Tibial nerve (tissue), 4 donors: ENCODE results near the gene EYA2. TPM values are rescaled to one million over a fixed set of nuclear protein-coding genes. Genes with fewer than 3 reads are reported as not detected.

ENCODE experiments used
- DNase-seq, 2 donors: peaks; one replicate each; pipeline ENCODE4 v3.0.0-alpha.2; 2019; ENCODE audit warnings: low spot score in 2 of 2
- H3K27ac ChIP-seq, 4 donors: fragments of 200-600 bp; sonication (generic) in 3 of 4; one replicate each; pipeline ENCODE4 v1.5.1; 2017 to 2019; ENCODE audit warnings: mild to moderate bottlenecking in 1 of 4
- H3K27me3 ChIP-seq, 2 donors: fragments of 200-600 bp; sonication (generic) in 1 of 2; one replicate each; pipeline versions ENCODE4 v1.5.1 to v1.6.0; 2017 to 2019
- H3K36me3 ChIP-seq, 3 donors: fragments of 200-600 bp; sonication (generic); one replicate each; pipeline ENCODE4 v1.5.1; 2018 to 2019
- H3K4me1 ChIP-seq, 4 donors: fragments of 200-600 bp; sonication (generic) in 3 of 4; one replicate each; pipeline ENCODE4 v1.5.1; 2017 to 2019
- H3K4me3 ChIP-seq, 4 donors: fragments of 200-600 bp; sonication (generic) in 3 of 4; one replicate each; pipeline ENCODE4 v1.5.1; 2017 to 2019; ENCODE audit warnings: mild to moderate bottlenecking in 1 of 4, moderate library complexity in 1 of 4
- H3K9me3 ChIP-seq, 4 donors: fragments of 200-600 bp; sonication (generic) in 3 of 4; one replicate each; pipeline ENCODE4 v1.5.1; 2017 to 2019
- CTCF ChIP-seq, 5 experiments: fragments of 200-600 bp in 3 of 5; fragments of 450-650 bp in 2 of 5; sonication (generic) in 3 of 5; IDR thresholded peaks; one replicate each; pipeline ENCODE4 v1.5.1; 2016 to 2019; ENCODE audit warnings: antibody characterized with exemption in 5 of 5, mild to moderate bottlenecking in 3 of 5, moderate library complexity in 2 of 5
- EP300 ChIP-seq, 2 donors: sonication (generic); formaldehyde crosslinking; IDR thresholded peaks; one replicate each; pipeline ENCODE4 v1.6.1; 2017; ENCODE audit warnings: antibody characterized with exemption in 2 of 2, mild to moderate bottlenecking in 1 of 2
- POLR2A ChIP-seq, 2 donors: fragments of 450-650 bp; IDR thresholded peaks; one replicate each; pipeline ENCODE4 v1.6.1; 2017; ENCODE audit warnings: antibody characterized with exemption in 2 of 2, mild to moderate bottlenecking in 2 of 2, moderate library complexity in 2 of 2
- WGBS, 2 donors: methylation state at CpG; one replicate each; pipeline ENCODE4 v1.1.5; 2018; 5-methylcytosine and 5-hydroxymethylcytosine counted together
- total RNA-seq, 4 donors: library from RNA; depleted of rRNA; stranded (reverse); fragments of >200 nt; gene quantifications; one replicate each; pipeline ENCODE4 v1.1.0, GENCODE V29; 2016

The EYA2 gene
- total RNA-seq, 4 donors from 2014 or later: 13.8 to 25.5 (median 20.2) TPM

GRCh38 chr20:46998477-46999240 lies 104.0 kb downstream of the EYA2 start:
- no peak for DNase-seq
- 50 to 53% methylated on average over 6 of the region's 6 CpGs for WGBS, 2 donors
- TF ChIP-seq EP300 (IDR thresholded peaks at IDR 0.05) (no peak), CTCF (IDR thresholded peaks at IDR 0.05) (no peak), POLR2A (IDR thresholded peaks at IDR 0.05) (no peak)
- Histone ChIP-seq H3K36me3 (peaks cover 0 to 39% (median 0%) of the 10 kb centered on the region in 3 donors), H3K9me3 (peaks cover 0 to under 1% (median 0%) of the 10 kb centered on the region in 4 donors), H3K4me1 (no peaks in the 10 kb centered on the region), H3K27me3 (no peaks in the 10 kb centered on the region), H3K4me3 (no peak overlapping the region), H3K27ac (no peak overlapping the region)

- no peak for DNase-seq
- no peak for TF ChIP-seq CTCF (IDR thresholded peaks at IDR 0.05)
- no peak for TF ChIP-seq EP300 (IDR thresholded peaks at IDR 0.05)
- no peak for TF ChIP-seq POLR2A (IDR thresholded peaks at IDR 0.05)
- Histone ChIP-seq H3K36me3 (peaks cover 0 to 51% (median 0%) of the 10 kb centered on the region in 3 donors), H3K27me3 (no peaks in the 10 kb centered on the region), H3K4me1 (no peaks in the 10 kb centered on the region), H3K27ac (no peak overlapping the region), H3K4me3 (no peak overlapping the region), H3K9me3 (peaks cover 0 to 13% (median 0%) of the 10 kb centered on the region in 4 donors)
- 77 to 87% methylated on average over 11 of the region's 11 CpGs for WGBS, 2 donors
Measured at GRCh38 chr20:46999801-47000465, 105.3 kb downstream of the EYA2 start.

GRCh38 chr20:47003223-47003622 lies 108.6 kb downstream of the EYA2 start:
- H3K4me1 ChIP-seq: no peaks in the 10 kb centered on the region
- no peak for DNase-seq
- H3K4me3 ChIP-seq: no peak overlapping the region
- 85 to 91% methylated on average over 6 of the region's 6 CpGs for WGBS, 2 donors
- H3K36me3 ChIP-seq: peaks cover 0 to 70% (median 0%) of the 10 kb centered on the region in 3 donors
- H3K9me3 ChIP-seq: peaks cover 0 to 13% (median 0%) of the 10 kb centered on the region in 4 donors
- TF ChIP-seq POLR2A (IDR thresholded peaks at IDR 0.05) (no peak), EP300 (IDR thresholded peaks at IDR 0.05) (no peak), CTCF (IDR thresholded peaks at IDR 0.05) (no peak)
- H3K27me3 ChIP-seq: no peaks in the 10 kb centered on the region
- no peak overlapping the region for H3K27ac ChIP-seq

GRCh38 chr20:47004179-47004578 lies 109.5 kb downstream of the EYA2 start:
- Histone ChIP-seq H3K4me3 (no peak overlapping the region), H3K27me3 (no peaks in the 10 kb centered on the region), H3K9me3 (peaks cover 0 to 13% (median 0%) of the 10 kb centered on the region in 4 donors), H3K4me1 (no peaks in the 10 kb centered on the region), H3K36me3 (peaks cover 0 to 76% (median 0%) of the 10 kb centered on the region in 3 donors), H3K27ac (no peak overlapping the region)
- 75 to 98% methylated on average over 4 of the region's 4 CpGs for WGBS, 2 donors
- TF ChIP-seq POLR2A (IDR thresholded peaks at IDR 0.05) (no peak), CTCF (IDR thresholded peaks at IDR 0.05) (no peak), EP300 (IDR thresholded peaks at IDR 0.05) (no peak)
- DNase-seq: no peak
